GM18870 (cell line): ENCODE results near the gene BTBD6.
A peak's percentile ranks its signal among the peaks of the same experiment; 100 is the strongest.
"Not testable (repeated sequence)": the region's sequence is repeated elsewhere in the genome, so short reads cannot be mapped to it uniquely, and the experiment has no call there.

ENCODE experiments used
- ATAC-seq: cut with Tn5 transposase; IDR thresholded peaks from one replicate; pipeline ENCODE4 v1.9.1; 2021; ENCODE audit warnings: moderate library complexity; ENCODE audit not compliant: unreplicated experiment

Gene BTBD6

GRCh38 chr14:105292826-105293711 lies 44.7 kb downstream of the BTBD6 start:
- no peak for ATAC-seq

DNA sequence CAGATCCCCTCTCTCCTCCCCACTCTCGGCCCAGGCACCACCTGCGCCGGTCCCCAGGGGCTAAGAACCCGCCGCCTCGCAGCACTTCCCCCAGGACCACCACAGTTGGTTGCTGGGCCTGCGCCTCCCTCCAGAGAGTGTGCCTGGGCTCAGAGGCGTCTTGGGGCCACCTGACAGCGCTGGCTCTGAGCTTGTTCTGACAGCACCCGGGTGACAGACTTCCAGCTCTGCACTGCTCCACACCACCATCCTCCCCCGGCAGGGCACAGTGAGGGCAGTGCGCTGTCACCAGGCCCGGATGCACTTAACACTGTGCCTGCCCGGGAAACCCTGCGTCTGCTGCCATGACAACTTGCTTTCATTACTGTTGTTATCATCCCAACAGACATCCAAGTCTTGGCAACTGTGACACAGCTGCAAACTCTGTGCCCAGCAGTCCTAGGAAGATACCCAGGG lies 45.8 kb downstream of the BTBD6 start:
- no peak for ATAC-seq

DNA sequence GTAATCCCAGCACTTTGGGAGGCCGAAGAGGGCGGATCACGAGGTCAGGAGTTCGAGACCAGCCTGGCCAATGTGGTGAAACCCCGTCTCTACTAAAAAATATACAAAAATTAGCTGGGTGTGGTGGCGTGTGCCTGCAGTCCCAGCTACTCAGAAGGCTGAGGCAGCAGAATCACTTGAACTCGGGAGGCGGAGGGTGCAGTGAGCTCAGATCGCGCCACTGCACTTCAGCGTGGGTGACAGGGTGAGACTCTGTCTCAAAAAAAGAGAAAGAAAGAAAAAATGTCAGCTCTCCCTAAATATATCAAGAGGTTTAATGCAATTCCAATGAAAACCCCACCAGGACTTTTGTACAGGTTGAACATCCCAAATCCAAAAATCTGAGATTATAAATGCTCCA lies 49.0 kb downstream of the BTBD6 start:
- not testable (repeated sequence) for ATAC-seq

DNA sequence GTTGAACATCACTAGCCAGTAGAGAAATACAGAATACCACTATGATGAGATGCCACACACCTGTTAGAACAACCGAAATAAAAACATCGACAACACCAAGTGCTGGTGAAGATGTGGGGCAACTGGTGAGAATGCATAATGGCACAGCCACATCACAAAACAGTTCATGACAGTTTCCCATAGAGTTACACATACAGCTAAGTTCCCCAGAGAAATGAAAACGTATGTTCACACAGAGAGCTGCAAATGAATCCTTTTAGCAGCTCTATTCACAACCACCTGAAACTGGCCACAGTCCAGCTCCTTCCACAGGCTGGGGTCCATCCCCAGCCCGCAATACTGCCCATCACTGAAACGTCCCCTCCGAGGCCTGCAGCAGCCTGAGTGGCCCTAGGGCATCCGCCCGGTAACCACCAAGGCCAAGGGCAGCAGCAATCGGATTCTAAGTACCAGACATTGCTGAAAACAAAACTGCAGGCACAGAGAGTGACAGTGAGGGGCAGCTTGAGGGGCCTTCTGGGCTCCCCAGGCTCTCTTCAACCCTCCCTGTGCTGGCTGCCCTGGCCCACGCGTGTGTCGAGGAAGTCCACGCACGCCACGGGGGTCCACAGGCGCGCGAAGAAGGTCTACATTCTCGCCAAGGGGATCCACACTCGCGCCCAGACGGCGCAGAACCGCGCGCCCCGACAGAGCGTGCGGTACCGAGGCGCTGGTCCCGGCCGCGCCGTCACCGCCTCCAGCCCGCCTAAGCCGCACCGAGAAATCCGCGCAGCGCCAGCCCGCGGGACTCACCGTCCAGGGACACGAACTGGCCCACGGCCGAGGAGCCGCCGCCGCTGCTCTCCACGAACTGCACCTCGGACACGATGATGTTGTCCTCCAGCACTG lies 51.6 kb downstream of the BTBD6 start:
- peak; percentile 9 for ATAC-seq
